HG02852 (cell line): ENCODE measurements around the gene ANTKMT.

Source experiments
- ATAC-seq: cut with Tn5 transposase; IDR thresholded peaks from one replicate; pipeline ENCODE4 v1.9.1; 2021; ENCODE audit warnings: mild to moderate bottlenecking, moderate library complexity; ENCODE audit not compliant: unreplicated experiment

Gene ANTKMT, protein sequence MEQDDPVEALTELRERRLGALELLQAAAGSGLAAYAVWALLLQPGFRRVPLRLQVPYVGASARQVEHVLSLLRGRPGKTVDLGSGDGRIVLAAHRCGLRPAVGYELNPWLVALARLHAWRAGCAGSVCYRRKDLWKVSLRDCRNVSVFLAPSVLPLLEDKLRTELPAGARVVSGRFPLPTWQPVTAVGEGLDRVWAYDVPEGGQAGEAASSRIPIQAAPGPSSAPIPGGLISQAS

DNA sequence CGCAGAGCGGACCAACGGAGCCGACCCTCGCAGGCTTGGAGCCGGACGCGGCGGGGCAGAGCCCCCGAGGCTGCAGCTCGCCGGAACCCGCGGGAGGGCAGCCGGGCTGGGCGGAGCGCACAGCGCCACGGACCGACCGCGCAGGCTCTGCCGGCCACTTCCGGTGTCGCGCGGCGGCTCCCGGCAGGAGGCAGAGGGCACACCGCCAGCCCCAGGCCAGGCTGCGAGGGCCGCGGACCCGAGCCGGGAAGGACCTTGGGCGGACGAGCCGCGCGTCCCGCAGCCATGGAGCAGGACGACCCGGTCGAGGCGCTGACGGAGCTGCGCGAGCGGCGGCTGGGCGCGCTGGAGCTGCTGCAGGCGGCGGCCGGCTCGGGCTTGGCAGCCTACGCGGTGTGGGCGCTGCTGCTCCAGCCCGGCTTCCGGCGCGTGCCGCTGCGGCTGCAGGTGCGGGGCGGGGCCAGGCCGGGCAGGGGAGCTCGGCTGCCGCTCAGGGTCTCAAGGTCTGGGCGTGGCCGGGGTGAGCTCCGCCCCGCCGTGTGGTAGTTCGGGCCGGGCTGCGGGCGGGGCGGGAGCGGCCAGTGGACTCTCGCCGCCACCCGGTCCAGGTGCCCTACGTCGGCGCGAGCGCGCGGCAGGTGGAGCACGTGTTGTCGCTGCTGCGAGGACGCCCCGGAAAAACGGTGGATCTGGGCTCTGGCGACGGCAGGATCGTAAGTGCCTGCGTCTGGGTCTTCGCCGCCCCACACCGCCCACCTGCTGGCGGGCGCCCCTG, at the start of gene ANTKMT:
ANTKMT (plus strand) TSS at position 157 of the 775 bp plus-strand sequence; CDS start at position 286, 129 bp downstream.
- ATAC-seq, result peak; percentile 68

DNA sequence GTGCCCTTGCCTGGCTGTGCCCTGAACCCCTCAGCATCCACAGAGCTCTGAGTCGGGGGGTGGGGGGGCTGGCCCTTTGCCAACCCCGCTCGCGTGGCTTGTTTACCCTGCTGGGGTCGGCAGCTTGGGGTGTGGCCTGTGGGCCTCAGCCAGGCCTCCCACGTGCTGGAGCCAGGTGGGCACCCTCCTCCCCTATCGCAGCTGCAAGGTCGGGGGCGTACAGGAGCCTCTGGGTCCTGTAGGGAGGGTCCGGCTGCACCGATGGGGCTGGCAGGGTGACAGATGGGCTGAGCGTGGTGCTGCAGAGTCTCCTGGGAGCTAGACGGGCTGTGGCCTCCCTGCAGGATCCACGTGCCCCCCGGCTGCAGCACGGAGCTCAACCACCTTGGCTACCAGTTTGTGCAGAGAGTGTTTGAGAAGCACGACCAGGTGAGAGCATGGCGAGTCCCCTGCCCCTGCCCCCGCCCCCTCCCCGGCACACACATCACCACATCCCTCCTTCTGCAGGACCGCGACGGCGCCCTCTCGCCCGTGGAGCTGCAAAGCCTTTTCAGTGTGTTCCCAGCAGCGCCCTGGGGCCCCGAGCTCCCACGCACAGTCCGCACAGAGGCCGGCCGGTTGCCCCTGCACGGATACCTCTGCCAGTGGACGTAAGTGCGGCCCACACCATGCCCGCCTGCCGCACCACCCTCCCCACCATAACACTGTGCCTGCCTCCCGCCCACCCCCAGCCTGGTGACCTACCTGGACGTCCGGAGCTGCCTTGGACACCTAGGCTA, 49.4 kb upstream of the ANTKMT start:
- ATAC-seq, result no peak

DNA sequence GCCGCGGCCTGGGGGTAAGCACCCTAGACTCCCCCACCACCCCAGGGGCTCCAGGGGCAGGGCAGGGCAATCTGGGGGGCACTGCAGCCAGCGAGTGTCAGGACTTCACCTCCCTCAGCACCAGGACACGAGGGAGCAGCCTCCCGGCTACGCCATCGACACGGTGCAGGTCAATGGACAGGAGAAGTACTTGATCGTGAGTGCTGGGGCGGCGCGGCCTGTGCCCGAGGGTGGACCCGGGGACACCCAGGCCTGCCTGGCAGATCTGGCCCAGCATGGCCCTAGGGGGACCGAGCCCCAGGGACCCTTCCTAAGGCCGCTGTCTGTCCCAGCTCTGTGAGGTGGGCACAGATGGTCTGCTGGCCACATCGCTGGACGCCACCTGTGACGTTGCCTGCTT, 48.6 kb upstream of the ANTKMT start:
- ATAC-seq, result no peak

DNA sequence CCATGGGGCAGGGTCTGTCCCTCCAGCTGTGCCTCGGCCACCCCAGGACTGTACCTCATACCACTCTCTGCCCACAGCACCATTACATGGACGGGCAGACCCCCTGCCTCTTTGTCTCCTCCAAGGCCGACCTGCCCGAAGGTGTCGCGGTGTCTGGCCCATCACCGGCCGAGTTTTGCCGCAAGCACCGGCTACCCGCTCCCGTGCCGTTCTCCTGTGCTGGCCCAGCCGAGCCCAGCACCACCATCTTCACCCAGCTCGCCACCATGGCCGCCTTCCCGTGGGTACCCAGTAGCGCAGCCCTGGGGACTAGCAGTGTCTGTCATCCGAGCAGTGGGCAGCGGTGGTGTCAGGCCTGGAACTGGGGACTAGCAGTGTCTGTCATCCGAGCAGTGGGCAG, 48.1 kb upstream of the ANTKMT start:
- no peak for ATAC-seq

DNA sequence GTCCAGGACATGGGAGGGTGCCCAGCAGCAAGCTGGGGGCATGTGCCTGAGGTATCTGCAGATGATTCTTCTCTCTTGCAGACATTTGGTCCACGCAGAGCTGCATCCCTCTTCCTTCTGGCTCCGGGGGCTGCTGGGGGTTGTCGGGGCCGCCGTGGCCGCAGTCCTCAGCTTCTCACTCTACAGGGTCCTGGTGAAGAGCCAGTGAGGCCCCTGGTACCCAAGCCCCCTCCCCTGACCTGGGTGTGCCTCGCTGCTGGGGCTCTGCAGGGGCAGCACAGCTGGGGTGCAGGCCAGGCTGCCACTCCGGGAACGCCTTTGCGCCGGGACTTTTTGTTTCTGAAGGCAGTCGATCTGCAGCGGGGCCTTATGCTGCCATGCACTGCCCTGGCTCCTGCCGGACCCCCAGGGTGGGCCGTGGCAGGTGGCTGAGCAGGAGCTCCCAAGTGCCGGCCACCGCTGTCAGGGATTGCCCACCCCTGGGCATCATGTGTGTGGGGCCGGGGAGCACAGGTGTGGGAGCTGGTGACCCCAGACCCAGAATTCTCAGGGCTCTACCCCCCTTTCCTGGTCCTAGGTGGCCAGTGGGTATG, 47.5 kb upstream of the ANTKMT start:
- no peak for ATAC-seq

DNA sequence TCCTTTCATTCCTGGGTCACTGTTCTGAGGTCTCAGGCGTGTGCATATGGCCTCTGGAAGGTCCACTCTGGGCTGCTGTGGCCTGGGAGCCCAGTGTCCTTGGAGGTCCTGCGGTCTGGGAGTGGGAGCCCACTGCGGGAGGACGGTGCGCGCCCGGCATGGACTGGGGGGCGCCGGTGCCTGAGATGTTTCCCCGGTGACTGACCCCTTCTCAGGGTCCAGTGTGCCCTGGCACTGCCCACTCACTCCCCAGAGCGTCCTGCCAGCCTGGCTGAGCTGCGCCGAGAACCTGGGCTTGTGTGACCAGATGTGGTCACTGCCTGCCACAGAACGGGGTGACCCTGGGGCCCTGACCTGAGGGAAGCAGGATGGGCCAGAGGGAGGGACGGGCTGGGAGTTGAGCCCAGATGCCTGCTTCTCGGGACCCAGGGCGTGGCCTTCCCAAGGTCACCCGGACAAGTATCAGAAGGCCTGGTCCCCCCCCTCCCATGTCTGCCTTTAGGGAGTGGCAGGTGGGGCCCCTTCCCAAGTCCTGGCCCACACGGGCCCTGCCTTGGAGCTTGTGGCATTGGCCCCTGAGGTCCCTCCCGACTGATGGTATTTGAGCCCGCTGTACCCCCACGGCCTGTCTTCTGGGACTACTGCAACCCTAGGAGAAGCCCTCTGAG, 46.6 kb upstream of the ANTKMT start:
- no peak for ATAC-seq

DNA sequence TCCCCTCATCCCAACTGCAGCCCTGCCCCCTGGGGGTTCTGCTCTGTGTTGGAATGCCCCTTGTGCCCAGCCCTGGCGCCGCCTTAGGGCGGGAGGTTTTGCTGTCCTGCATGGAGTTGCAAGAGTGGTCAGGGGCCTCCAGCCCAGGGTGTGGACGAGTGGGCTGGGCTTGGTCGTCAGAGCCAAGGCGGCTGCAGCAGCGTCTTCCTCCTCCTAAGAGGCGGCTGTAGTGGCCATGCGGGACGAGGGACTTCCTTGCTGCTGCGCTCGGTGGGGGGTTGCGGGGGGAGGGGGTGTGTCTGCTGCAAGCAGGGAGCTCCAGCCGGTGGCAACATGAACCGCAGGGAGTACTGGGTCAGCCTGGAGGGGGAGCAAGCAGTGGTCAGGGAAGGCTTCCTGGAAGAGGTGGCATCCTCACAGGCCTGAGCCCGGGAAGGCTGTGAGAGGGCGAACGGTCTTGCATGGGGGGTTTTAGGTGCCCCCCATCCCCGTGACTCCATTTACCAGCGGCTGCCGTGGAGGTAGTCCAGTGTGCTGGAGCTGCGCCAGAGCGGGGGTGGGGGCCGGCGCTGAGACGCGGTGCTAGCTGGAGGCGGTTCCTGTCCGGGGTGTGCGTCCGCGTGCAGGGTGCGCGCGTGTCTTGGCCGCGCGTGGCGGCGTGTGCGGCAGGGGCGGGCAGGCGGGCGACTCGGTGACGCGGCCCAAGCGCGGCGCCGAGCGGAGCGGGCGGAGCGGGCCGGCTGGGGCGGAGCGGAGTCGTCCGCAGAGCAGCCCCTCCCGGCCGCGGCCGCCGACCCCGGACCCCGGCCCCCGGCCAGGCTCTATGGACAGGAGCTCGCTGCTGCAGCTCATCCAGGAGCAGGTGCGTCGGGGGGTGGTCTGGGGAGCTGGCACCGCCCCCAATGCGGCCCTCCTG, 45.7 kb upstream of the ANTKMT start, which contains the start of gene RHBDL1:
RHBDL1 (plus strand) TSS at position 704 of the 916 bp plus-strand sequence; CDS start at position 824, 120 bp downstream.
- ATAC-seq, result no peak

DNA sequence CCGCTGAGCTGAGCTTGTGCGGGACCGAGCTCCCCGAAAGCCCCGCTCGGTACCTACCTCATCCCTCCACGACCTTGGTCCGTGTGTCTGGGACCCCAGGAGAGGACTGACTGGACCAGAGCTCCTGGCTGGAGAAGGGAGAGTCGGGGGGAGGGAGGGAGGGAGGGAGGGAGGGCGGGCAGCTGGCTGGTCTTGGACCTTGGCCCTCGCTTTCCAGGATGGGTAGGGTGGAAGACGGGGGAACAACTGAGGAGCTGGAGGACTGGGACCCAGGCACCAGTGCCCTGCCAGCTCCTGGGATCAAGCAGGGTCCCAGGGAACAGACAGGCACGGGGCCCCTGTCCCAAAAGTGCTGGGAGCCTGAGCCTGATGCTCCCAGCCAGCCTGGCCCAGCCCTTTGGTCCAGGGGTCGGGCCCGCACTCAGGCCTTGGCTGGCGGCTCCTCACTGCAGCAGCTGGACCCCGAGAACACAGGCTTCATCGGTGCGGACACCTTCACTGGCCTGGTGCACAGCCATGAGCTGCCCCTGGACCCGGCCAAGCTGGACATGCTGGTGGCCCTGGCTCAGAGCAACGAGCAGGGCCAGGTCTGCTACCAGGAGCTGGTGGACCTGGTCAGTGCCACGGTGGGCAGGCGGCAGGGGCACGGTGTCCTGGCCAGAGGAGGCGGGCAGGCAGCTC, 44.9 kb upstream of the ANTKMT start:
- ATAC-seq, result no peak

DNA sequence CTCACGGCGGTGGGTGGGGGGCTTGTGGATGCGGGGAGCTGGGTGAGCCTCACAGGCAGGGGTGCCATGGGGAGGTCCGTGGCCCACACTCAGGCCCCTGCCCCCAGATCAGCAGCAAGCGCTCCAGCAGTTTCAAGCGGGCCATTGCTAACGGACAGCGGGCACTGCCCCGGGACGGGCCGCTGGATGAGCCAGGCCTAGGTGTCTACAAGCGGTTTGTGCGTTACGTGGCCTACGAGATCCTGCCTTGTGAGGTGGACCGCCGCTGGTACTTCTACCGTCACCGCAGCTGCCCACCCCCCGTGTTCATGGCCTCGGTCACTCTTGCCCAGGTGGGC, 44.4 kb upstream of the ANTKMT start:
- no peak for ATAC-seq

DNA sequence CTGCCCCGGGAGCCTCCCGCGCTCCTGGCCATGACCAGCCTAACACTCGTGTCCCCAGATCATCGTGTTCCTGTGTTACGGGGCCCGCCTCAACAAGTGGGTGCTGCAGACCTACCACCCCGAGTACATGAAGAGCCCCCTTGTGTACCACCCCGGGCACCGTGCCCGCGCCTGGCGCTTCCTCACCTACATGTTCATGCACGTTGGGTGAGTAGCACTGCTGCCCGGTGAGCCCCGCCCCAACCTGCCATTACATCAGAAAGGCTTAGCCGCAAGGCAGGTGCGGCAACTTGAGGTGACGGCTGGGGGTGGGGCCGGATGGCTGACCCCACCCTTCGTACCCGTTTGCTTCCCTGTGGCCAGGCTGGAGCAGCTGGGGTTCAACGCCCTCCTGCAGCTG, 44.0 kb upstream of the ANTKMT start:
- no peak for ATAC-seq

DNA sequence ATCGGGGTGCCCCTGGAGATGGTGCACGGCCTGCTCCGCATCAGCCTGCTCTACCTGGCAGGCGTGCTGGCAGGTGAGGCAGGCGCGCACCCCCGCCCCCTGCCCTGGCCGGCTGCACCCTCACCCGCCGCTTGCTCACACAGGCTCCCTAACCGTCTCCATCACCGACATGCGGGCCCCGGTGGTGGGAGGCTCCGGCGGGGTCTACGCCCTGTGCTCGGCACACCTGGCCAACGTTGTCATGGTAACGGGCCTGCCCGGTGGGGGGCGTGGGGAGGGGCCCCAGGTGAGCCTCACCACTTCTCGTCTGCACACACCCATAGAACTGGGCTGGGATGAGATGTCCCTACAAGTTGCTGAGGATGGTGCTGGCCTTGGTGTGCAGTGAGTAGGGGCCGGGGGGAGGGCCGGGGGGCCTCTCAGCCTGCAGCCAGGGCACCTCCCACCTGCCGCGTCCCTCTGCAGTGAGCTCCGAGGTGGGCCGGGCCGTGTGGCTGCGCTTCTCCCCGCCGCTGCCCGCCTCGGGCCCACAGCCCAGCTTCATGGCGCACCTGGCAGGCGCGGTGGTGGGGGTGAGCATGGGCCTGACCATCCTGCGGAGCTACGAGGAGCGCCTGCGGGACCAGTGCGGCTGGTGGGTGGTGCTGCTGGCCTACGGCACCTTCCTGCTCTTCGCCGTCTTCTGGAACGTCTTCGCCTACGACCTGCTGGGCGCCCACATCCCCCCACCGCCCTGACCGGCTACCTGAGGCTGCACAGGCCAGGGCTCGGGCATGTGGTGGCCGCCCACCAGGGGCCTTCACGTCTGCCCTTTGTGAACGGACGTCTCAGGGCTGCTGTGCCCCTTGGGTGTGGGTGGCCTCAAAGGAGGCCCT, 43.4 kb upstream of the ANTKMT start:
- no peak for ATAC-seq

DNA sequence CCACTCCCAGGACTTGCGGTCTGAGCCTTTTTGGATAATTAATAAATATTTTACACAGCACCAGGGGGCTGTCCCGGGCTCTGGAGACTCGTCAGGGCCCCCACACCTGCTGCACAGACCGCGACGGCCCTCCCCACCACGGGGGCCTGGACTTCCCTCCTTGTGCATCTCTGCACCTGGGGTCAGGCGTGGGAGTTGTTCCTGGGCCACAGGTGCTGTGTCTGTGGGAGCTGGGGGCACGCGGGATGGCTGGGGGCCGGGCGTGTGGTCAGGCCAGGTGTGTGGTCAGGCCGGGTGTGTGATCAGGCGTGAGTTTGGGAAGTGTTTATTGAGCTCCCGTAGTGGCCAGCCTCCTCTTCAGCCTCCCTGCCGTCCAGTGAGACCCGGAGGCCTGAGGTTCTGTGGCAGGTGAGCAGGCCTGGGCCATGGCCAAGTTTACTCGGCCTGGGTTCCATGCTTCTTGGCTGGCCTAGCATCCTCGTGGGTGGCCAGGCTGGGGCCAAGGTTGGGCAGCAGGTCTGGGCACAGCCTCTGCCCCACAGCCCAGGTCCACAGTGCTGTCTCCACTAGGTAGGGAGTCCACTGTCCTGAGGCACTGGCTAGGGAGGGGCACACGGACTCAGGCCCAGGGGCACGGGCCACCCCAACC, 42.6 kb upstream of the ANTKMT start:
- ATAC-seq, result no peak

DNA sequence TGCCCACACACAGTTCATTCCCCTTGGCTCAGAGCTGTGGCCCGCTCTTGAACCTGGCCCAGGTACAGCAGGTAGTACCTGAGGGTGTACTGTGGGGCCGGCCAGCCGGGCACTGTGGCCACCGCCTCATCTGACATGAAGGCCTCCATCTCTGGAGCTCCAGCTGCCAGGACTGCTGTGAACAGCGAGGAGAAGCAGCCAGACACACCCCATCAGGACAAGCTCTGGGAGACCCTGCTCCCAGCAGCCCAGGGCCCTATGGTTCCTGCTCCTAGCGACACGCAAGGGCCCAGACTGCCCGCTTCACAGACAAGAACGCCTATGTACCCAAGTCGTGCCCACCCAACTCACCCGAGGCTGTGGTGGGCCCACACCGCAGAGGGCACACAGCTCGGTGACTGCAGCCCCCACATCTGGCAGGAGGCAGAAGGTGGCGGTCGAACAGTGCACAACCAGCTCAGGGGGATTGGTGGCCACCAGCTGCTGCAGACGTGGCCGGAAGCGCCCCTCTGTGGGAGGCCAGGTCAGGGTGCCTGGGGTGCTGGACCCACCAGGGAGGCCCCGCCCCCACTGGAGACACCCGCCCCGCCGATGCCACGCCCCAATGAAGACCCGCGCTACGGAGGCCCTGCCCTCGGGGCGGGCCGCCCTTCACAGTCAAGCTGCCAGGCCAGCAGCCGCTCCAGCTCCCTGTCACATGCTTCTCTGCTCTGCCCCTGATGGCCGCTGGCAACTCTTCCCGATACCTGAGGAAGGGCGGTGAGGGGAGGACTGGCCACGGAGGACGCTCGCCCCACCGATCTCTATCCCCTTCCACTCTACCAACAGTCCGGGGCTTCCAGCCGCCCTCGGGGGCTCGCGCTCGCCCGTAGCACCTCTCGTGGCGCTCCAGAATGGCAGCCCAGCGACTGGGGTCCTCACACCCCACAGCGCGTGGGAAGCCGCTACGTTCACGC, 41.8 kb upstream of the ANTKMT start:
- no peak for ATAC-seq

DNA sequence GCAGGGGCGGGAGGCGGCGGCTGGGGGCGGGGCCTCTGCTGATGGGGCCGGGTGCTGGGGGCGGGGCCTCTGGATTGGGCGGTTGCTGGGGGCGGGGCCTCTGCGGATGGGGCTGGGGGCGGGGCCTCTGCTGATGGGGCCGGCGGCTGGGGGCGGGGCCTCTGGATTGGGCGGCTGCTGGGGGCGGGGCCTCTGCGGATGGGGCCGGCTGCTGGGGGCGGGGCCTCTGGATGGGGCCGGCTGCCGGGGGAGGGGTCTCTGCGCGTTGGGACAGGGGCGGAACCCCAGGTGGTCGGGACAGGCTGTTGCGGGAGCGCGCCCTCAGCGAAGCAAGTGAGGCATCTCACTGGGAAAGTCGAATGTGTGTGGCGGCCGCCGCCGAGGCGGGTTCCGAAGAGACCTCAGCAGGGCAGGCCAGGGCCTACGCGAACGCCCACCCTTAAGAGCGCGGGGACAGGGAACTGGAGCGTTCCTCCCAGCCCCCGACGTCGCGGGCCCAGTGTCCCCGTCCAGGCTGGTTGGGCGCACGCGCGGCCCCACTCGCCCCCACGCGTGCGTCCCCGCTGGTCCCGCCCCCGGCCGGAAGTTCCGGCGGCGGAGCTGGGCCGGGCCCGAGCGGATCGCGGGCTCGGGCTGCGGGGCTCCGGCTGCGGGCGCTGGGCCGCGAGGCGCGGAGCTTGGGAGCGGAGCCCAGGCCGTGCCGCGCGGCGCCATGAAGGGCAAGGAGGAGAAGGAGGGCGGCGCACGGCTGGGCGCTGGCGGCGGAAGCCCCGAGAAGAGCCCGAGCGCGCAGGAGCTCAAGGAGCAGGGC, 40.9 kb upstream of the ANTKMT start, which contains the start of gene STUB1:
STUB1 (plus strand) TSS at position 597 of the 811 bp plus-strand sequence; CDS start at position 713, 116 bp downstream.
- ATAC-seq, result peak; percentile 42

DNA sequence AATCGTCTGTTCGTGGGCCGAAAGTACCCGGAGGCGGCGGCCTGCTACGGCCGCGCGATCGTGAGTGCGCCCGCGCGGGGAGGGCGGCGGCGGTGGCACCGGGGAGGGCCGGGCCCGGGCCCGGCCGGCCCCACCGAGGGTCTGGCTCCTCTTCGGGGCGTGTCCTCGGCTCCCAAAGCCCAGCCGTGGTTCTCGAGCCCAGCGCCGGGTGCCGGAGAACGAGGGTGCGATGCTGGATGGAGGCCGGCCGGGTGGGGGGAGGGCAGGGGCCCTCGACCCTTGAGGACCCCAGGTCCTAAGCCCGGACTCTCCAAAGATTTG, 40.4 kb upstream of the ANTKMT start:
- no peak for ATAC-seq
